A673 (cell line): ENCODE measurements around the gene PAQR8.

Source experiments
- EZH2 ChIP-seq: fragments of 200-600 bp; sonication (generic); IDR thresholded peaks from 2 replicates; pipeline ENCODE4 v1.6.1; 2017; ENCODE audit warnings: borderline replicate concordance, low read depth, mild to moderate bottlenecking, mixed read lengths, antibody characterized with exemption, low read length; ENCODE audit not compliant: poor library complexity, severe bottlenecking
- TF ChIP-seq, protein P1 (sequence below): fragments of 300-800, 200-600 bp; sonication (generic); conservative IDR thresholded peaks from 2 replicates; pipeline ENCODE4 v1.5.1; 2017; ENCODE audit warnings: low read depth, mild to moderate bottlenecking, antibody characterized with exemption, low read length, moderate library complexity, mixed read lengths

DNA sequence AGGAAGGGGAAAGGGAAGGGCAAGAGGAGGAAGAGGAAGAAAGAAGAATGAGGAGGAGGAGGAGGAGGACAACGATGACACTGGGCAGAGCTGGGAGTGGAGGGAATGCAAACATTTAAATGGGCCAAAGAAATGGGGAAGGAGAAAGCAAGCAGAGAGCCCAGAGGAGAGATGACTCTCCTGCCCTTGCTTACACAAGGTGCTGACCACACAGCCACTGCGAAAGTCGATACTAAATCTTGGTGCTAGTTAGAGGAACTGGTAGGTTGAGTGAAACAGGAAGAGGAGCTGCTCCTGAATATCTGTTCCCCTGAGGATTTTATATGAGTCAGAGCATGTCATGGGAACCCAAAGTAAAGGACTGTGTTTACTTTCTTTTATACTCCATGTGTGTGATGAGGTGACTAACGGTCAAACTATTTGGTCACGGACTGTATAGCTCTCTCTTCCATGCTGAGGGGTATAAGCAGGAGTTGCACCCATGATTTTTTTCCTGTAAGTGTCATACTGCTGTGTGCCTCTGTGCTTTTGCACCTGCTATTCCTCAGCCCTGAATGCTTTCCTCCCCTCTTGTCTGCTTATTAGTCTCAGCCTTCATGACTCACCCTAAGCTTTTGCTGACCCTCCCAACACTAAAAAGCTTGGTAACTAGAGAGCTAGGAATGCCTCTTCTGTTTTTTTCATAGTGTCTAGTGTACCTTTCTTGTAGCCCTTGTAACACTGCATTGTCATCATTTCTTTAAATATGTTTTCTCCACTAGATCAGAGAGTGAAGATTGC, 9.5 kb upstream of the PAQR8 start:
- TF ChIP-seq EZH2, result no peak
- TF ChIP-seq, protein P1, sequence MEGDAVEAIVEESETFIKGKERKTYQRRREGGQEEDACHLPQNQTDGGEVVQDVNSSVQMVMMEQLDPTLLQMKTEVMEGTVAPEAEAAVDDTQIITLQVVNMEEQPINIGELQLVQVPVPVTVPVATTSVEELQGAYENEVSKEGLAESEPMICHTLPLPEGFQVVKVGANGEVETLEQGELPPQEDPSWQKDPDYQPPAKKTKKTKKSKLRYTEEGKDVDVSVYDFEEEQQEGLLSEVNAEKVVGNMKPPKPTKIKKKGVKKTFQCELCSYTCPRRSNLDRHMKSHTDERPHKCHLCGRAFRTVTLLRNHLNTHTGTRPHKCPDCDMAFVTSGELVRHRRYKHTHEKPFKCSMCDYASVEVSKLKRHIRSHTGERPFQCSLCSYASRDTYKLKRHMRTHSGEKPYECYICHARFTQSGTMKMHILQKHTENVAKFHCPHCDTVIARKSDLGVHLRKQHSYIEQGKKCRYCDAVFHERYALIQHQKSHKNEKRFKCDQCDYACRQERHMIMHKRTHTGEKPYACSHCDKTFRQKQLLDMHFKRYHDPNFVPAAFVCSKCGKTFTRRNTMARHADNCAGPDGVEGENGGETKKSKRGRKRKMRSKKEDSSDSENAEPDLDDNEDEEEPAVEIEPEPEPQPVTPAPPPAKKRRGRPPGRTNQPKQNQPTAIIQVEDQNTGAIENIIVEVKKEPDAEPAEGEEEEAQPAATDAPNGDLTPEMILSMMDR, result no peak
